Astrocyte (in vitro differentiated cells and primary cell): Measurements from ENCODE around the gene RNF169.

Experiments used
- CTCF ChIP-seq: IDR thresholded peaks from 2 replicates; pipeline ENCODE4 v1.5.1; 2011; ENCODE audit warnings: low read depth, mild to moderate bottlenecking, inconsistent platforms, low read length, moderate library complexity; ENCODE audit not compliant: insufficient read depth
- EZH2 ChIP-seq: IDR thresholded peaks from 2 replicates; pipeline ENCODE4 v1.6.1; 2012; ENCODE audit warnings: mild to moderate bottlenecking, low read length, inconsistent platforms; ENCODE audit not compliant: insufficient read depth

- TF ChIP-seq CTCF (no peak), EZH2 (no peak)
Observed at GRCh38 chr11:74784726-74785125, 36.1 kb downstream of the RNF169 start.
